ENCODE results near the gene FAM180B.
"Not testable (repeated sequence)": the region's sequence is repeated elsewhere in the genome, so short reads cannot be mapped to it uniquely, and the experiment has no call there.

FAM180B gene

DNA sequence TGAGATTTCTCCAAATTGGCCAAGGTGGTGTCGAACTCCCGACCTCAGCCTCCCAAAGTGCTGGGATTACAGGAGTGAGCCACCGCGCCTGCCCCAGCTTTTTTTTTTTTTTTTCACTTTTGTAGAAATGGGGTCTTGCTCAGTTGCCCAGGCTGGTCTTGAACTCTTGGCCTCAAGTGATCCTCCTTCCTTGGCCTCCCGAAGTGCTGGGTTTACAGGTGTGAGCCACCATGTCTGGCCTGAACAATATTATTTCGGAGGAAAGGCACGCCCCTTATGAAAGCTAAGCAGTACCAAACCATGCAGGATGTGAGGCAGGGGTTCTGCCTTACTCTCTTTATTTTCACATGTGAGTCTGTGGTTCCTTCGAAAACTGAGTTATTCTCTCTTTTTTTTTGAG, 39.8 kb downstream of the FAM180B start:
- Histone ChIP-seq H3K9me3 (no peaks in the 10 kb centered on the region), H3K27ac (no peak overlapping the region), H3K4me3 (no peak overlapping the region), H3K27me3 (no peaks in the 10 kb centered on the region), H3K4me1 (no peaks in the 10 kb centered on the region), H3K36me3 (peaks cover 86 to 98% (median 91%) of the 10 kb centered on the region in 3 donors)
- no peak for TF ChIP-seq CTCF (IDR thresholded peaks at IDR 0.05)
- DNase-seq: no peak
- intact Hi-C loops (cut with DNase I; ENCODE audit: low total_unique reads): no loop called here

- no peak for DNase-seq
- no peaks in the 10 kb centered on the region for H3K4me1 ChIP-seq
- no peak overlapping the region for H3K4me3 ChIP-seq
- intact Hi-C loops (cut with DNase I; ENCODE audit: low total_unique reads): no loop called here
- no peak overlapping the region for H3K27ac ChIP-seq
- peaks cover 83 to 98% (median 84%) of the 10 kb centered on the region in 3 donors for H3K36me3 ChIP-seq
- no peaks in the 10 kb centered on the region for H3K9me3 ChIP-seq
- H3K27me3 ChIP-seq: no peaks in the 10 kb centered on the region
- no peak for TF ChIP-seq CTCF (IDR thresholded peaks at IDR 0.05)
These were observed 41.5 kb downstream of the FAM180B start for GRCh38 chr11:47628026-47628425.

DNA sequence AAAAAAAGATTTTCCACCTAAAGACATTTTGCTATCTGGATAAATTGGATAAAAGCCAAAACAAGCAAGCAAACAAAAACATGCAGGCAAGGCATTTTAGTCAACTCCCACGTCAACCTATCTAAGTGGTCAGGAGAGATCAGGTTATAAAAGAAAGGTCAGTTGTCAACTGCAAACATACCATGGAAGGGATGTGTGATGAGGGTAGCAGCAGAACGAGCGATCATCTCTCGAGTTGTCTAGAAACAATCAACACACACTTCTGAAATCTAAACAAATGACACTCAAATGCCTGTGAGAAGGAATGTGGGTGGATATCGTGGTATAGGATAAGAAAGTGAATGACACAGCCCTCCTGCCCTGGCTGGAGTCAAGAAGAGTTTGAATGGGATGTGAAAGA, 45.0 kb downstream of the FAM180B start:
- H3K27ac ChIP-seq: no peak overlapping the region
- no peaks in the 10 kb centered on the region for H3K27me3 ChIP-seq
- intact Hi-C loops (cut with DNase I; ENCODE audit: low total_unique reads): no loop called here
- no peaks in the 10 kb centered on the region for H3K9me3 ChIP-seq
- H3K36me3 ChIP-seq: peaks cover 82 to 100% (median 84%) of the 10 kb centered on the region in 3 donors
- TF ChIP-seq CTCF (IDR thresholded peaks at IDR 0.05): no peak
- DNase-seq: no peak
- H3K4me3 ChIP-seq: no peak overlapping the region
- no peaks in the 10 kb centered on the region for H3K4me1 ChIP-seq

- intact Hi-C loops (cut with DNase I; ENCODE audit: low total_unique reads); H3K4me3 ChIP-seq; DNase-seq; H3K27me3 ChIP-seq; H3K27ac ChIP-seq; H3K9me3 ChIP-seq: not testable (repeated sequence)
- H3K36me3 ChIP-seq: peaks cover 43 to 65% (median 50%) of the 10 kb centered on the region in 3 donors
- peaks cover 0 to 14% (median 11%) of the 10 kb centered on the region in 4 donors for H3K4me1 ChIP-seq
These were observed 49.9 kb downstream of the FAM180B start for GRCh38 chr11:47636331-47636730.

Data from tibial artery (tissue), 4 donors.